HT-29 (cell line): ENCODE measurements around the gene FBXO28. TPM values are rescaled to one million over a fixed set of nuclear protein-coding genes. Genes with fewer than 3 reads are reported as not detected.
A peak's percentile ranks its signal among the peaks of the same experiment; 100 is the strongest.

Source experiments
- DNase-seq: peaks from one replicate; pipeline ENCODE4 v3.0.0-alpha.2; 2015; ENCODE audit warnings: low spot score
- total RNA-seq: library from RNA; depleted of rRNA; stranded (reverse); fragments of >200 nt; shearing (Covaris generic); gene quantifications from 2 replicates; pipeline ENCODE4 v1.2.3, GENCODE V29; 2014; rRNA removed

Gene FBXO28
- total RNA-seq, result 30.9 and 34.6 TPM in 2 replicates

- peak; percentile 94 for DNase-seq
These were observed at the start of gene FBXO28 for GRCh38 chr1:224113918-224114786. Gene FBXO28 (plus strand): TSS chr1:224114111. CDS start chr1:224114130, 19 bp downstream.

- no peak for DNase-seq
These were observed 49.8 kb upstream of the FBXO28 start for GRCh38 chr1:224064150-224064549.

DNA sequence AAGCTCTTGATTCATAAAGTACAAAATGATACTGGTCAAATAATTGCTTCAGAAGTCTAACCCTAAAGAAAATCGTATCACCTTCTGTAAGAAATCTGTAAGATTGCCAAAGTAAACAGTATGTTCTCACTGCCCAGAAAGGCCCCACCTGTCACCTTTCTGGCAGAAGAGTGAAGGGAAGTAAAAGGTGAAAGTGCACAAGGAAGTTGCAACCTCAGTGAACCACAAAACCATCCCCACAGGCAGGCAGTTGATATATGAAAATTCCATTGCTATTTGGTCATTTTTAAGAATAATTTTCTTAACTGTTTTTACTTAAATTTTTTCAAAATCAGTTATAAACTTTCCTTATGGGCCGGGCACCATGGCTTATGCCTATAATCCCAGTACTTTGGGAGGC is 48.5 kb upstream of the FBXO28 start:
- peak; percentile 84 for DNase-seq

- DNase-seq, result no peak
These were observed 46.7 kb upstream of the FBXO28 start for GRCh38 chr1:224067207-224067606.

DNA sequence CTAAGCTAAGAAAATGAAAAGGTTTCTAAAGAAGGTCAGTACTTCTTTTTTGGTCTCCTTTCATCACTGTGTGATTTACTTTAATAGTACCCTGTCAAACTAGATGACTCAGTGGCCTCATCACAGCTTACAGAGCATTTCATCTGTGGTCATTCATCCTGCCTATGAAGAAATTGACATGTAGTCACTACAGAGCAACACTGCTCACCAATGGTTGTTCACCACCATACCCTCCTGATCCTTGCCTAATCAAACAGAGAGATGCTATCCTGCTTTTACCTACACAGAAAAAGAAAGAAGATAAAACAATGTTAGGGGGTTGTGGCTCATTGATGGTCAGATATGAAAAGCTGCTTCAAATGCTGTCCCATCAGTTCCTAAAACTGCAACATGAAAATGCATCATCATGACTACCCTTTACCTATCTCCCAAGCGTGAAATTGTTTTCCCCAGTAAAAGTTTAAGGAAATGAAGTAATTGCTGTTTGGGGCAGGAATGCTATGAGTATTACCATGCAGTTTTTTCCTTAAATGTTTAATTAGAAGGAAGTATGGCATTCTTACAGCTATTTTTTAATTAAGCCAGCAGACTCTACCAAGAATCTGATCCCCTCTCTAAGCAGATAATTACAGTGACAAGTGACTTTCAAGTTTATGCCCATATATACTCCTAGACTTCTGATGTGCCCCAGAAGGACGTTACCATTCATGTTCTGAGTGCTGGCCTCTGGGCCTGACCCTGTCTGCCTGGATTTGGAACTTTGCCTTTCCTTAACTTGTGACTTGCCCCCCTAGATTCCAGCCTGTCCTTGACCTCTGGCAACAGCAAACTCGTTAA is 46.1 kb upstream of the FBXO28 start:
- peak; percentile 35 for DNase-seq

GRCh38 chr1:224068458-224069072 is 45.3 kb upstream of the FBXO28 start:
- no peak for DNase-seq

DNA sequence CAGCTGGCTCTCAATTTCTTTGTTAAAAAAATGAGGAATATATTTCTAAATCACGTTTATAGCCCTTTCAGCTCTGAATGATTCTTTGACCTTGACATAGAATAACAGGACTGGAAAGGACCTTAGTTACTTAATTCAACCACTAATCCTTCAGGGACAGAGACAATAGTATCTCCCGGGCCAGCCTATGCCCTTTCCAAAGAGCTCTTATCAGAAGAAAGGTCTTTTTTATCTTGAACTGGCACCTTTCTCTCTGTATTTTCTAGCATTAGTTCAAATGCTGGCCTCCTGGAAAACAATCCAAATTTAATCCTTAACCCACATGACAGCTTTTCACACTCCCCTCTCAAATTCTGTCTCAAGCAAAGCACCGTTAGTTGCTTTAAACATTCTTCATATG is 44.8 kb upstream of the FBXO28 start:
- no peak for DNase-seq

DNA sequence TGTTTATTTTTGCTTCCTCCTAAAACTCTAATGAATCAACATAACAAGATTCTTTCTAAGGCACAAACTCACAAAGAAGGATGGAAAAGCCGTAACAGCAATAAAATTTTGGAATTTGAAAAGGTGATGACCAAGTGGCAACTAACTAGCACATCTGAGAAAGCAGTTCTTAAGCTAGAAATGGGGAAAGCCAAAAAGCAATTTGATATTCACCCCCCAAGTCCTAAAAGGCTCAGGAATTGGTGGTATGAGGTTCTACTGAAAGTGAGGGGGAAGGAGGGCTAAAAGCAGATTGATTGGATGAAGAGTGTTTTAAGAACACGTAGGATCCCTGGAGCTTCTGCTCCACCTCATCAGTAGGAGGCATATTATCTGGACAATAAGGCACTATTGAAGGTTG is 43.4 kb upstream of the FBXO28 start:
- no peak for DNase-seq

- no peak for DNase-seq
These were observed 37.5 kb upstream of the FBXO28 start for GRCh38 chr1:224076407-224076806.

- DNase-seq, result peak; percentile 37
These were observed 34.3 kb upstream of the FBXO28 start for GRCh38 chr1:224079644-224080043.

- peak; percentile 23 for DNase-seq
These were observed 33.7 kb upstream of the FBXO28 start for GRCh38 chr1:224080115-224080774.

GRCh38 chr1:224081604-224082003 is 32.3 kb upstream of the FBXO28 start:
- DNase-seq, result no peak

- no peak for DNase-seq
These were observed 31.8 kb upstream of the FBXO28 start for GRCh38 chr1:224082146-224082545.

DNA sequence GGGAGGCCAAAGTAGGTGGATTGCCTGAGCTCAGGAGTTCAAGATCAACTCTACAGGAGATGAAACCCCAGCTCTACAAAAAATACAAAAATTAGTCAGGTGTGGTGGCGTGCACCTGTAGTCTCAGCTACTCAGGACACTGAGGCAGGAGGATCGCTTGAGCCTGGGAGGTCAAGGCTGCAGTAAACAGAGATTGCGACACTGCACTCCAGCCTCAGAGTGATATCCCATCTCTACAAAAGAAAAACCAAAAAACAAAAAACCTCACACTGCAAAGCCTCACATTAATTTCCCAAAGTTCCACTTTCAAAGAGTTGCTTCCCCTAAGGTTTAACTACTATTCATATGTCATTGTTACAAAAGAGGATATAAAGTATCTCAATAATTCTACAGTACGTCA is 29.0 kb upstream of the FBXO28 start:
- DNase-seq, result no peak

GRCh38 chr1:224085421-224086108 is 28.3 kb upstream of the FBXO28 start:
- DNase-seq, result no peak

- DNase-seq, result peak; percentile 28
These were observed 26.6 kb upstream of the FBXO28 start for GRCh38 chr1:224087286-224087794.

- DNase-seq, result no peak
These were observed 24.3 kb upstream of the FBXO28 start for GRCh38 chr1:224089583-224089982.

DNA sequence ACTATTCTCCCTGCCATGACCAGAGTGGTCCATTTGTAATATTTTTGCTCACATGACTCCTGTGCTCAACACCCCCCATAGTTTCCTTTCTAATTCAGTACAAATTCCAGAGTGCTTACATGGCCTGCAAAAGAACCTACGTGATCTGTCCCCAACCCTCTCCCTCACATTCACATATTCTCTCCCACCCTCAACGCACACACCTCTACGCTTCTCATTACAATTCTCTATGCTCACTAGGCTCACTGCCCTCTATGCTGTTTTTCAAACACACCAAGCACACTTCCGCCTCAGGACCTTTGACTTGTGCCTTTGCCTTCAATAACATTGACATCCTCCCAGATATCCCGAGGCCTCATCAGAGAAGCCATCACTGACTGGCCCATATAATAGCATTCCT is 23.8 kb upstream of the FBXO28 start:
- DNase-seq, result no peak

DNA sequence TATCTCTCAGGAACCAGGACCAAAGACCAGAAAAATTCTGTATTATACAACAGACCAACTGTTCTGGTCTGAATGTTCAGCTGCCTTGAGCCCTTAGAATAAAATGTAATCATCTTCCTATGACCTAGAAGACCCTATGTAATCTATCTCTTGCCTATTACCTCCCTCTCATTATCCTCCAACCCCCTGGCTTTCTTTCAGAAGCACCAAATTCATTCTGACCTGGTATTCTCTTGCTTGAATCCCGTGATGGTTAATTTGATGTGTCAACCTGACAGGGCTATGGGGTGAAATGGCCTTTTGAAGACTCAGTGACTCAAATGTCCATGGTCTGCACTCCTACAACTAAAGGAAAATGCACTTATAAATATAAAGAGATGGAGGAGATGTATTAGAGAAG is 21.8 kb upstream of the FBXO28 start:
- no peak for DNase-seq

DNA sequence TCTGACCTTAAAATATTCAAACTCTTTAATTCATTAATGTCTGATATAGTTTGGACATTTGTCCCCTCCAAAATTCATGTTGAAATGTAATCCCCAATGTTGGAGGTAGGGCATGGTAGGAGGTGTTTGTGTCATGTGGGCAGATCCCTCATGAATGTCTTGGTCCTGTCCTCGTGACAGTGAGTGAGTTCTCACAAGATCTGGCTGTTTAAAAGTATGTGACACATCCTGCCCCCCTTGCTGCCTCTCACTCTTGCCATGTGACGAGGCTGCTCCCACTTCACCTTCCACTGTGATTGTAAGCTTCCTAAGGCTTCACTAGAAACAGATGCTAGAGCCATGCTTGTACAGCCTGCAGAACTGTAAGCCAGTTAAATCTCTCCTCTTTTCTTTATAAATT is 21.3 kb upstream of the FBXO28 start:
- no peak for DNase-seq

GRCh38 chr1:224095339-224095738 is 18.6 kb upstream of the FBXO28 start:
- DNase-seq, result no peak
